Kidney (tissue), 14 donors: Measurements from ENCODE around the gene SLC22A23. TPM values are rescaled to one million over a fixed set of nuclear protein-coding genes. Genes with fewer than 3 reads are reported as not detected.

Experiments
- DNase-seq, 5 donors: peaks; one replicate each; pipeline ENCODE4 v3.0.0-alpha.2; 2013 to 2020
- FAIRE-seq: peaks from 2 replicates; lab custom pipeline; 2012; peaks lifted over from hg19 to GRCh38; lab: Jason Lieb, UNC
- H3K27ac ChIP-seq, 2 donors: one replicate each; pipeline ENCODE4 v1.7.0; 2013; ENCODE audit warnings: low read depth in 2 of 2, low read length in 2 of 2, inconsistent platforms in 1 of 2
- H3K27me3 ChIP-seq: one replicate; pipeline ENCODE4 v1.7.1; 2013; ENCODE audit warnings: low read length, inconsistent platforms; ENCODE audit not compliant: control insufficient read depth, insufficient read depth
- H3K36me3 ChIP-seq, 3 donors: one replicate each; pipeline versions ENCODE4 v1.7.0 to v1.7.1; 2013; ENCODE audit warnings: low read length in 3 of 3, control low read depth in 1 of 3, inconsistent platforms in 1 of 3; ENCODE audit not compliant: insufficient read depth in 3 of 3, control insufficient read depth in 2 of 3
- H3K4me1 ChIP-seq, 3 donors: one replicate each; pipeline versions ENCODE4 v1.7.0 to v1.7.1; 2013; ENCODE audit warnings: low read length in 3 of 3, inconsistent platforms in 1 of 3, low read depth in 1 of 3; ENCODE audit not compliant: control insufficient read depth in 2 of 3, insufficient read depth in 2 of 3
- H3K4me3 ChIP-seq, 3 donors: one replicate each; pipeline versions ENCODE4 v1.7.0 to v1.8.1; 2013; ENCODE audit warnings: low read length in 3 of 3, control low read depth in 1 of 3, inconsistent platforms in 1 of 3
- H3K9ac ChIP-seq, 3 donors: one replicate each; pipeline versions ENCODE4 v1.7.0 to v1.7.1; 2013; ENCODE audit warnings: low read length in 3 of 3, control low read depth in 1 of 3, inconsistent platforms in 1 of 3
- H3K9me3 ChIP-seq, 3 donors: one replicate each; pipeline versions ENCODE4 v1.7.0 to v1.7.1; 2013; ENCODE audit warnings: low read length in 3 of 3, control low read depth in 1 of 3, inconsistent platforms in 1 of 3; ENCODE audit not compliant: control insufficient read depth in 2 of 3, insufficient read depth in 1 of 3
- CTCF ChIP-seq: IDR thresholded peaks from 3 replicates; pipeline ENCODE4 v1.5.1; 2012; ENCODE audit warnings: mild to moderate bottlenecking, moderate library complexity, borderline replicate concordance; ENCODE audit not compliant: insufficient read depth; ENCODE audit errors: extremely low read depth
- intact Hi-C: fragments of 100-400 bp; cut with DNase I; formaldehyde crosslinking; loops from one replicate; pipeline ENCODE4 v1.11.1; 2022
- polyA plus RNA-seq: library from polyadenylated mRNA; stranded (reverse); fragments of 350-450 nt; fragmentation: Illumina TruSeq; extraction: RNeasy Lipid Tissue Mini Kit (QIAGEN cat#74804); gene quantifications from one replicate; pipeline ENCODE4 v1.2.3, GENCODE V29; 2014; ENCODE audit warnings: low read depth, low replicate concordance; ENCODE audit not compliant: insufficient read depth
- total RNA-seq: library from RNA; stranded (reverse); fragmentation: NEBNext Ultra II Directional; extraction: Animal tissue kit (Norgen Biotek cat#: 25700); gene quantifications from one replicate; pipeline ENCODE4 v1.2.1, GENCODE V29; 2021
- donor health status: control.
- donor health status: control.
- donor health status: control.
- donor health status: control.
- donor health status: control.
- donor health status: DM: yes; HTN: yes; CAD: no.
- donor health status: Normal renal cell carcinoma (clear cell type).

The SLC22A23 gene
- total and polyA plus RNA-seq, 2 donors from 2014 or later: 5.3 to 5.7 TPM

- intact Hi-C loops: no loop called here
Measured at GRCh38 chr6:3397229-3398164, 59.4 kb downstream of the SLC22A23 start.

GRCh38 chr6:3396503-3397180, 60.2 kb downstream of the SLC22A23 start:
- no peak for FAIRE-seq
- H3K27me3 ChIP-seq: no peaks in the 10 kb centered on the region
- no peak for TF ChIP-seq CTCF
- intact Hi-C loops: no loop called here
- DNase-seq: no peak
- no peak overlapping the region for H3K27ac ChIP-seq
- no peak overlapping the region for H3K9ac ChIP-seq
- no peaks in the 10 kb centered on the region for H3K9me3 ChIP-seq
- H3K4me1 ChIP-seq: peaks cover 0 to 12% (median 1%) of the 10 kb centered on the region in 3 donors
- no peaks in the 10 kb centered on the region for H3K36me3 ChIP-seq
- H3K4me3 ChIP-seq: no peak overlapping the region

More at GRCh38 chr6:3397229-3398164, 59.4 kb downstream of the SLC22A23 start:
- Histone ChIP-seq H3K9me3 (no peaks in the 10 kb centered on the region), H3K4me1 (peaks cover 0 to 20% (median 8%) of the 10 kb centered on the region in 3 donors), H3K27me3 (no peaks in the 10 kb centered on the region), H3K9ac (no peak overlapping the region), H3K4me3 (no peak overlapping the region), H3K36me3 (no peaks in the 10 kb centered on the region), H3K27ac (no peak overlapping the region)
- DNase-seq (no peak), FAIRE-seq (no peak)
- TF ChIP-seq CTCF: no peak

DNA sequence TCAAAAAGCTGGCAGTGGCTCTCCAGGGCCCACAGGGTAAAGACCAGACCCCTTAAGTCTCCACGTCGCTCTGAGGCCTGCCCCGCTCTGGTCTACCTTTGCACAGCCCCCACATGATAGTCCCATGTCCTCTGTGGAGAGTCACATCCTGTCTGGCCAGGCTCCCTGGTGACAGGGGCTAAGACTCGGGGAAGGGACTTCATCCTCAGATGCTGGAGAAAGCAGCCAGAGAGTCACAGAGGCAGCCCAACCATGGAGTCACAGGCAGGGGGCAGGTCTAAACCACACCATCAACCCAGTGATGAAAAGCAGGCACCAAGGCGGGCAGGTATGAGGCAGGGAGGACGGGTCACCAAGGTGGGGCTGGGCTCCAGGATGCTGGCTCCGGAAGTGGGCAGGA, 62.2 kb downstream of the SLC22A23 start:
- no peak for DNase-seq
- no peak for TF ChIP-seq CTCF

More for the DNA sequence above, 62.2 kb downstream of the SLC22A23 start:
- H3K9me3 ChIP-seq: no peaks in the 10 kb centered on the region
- FAIRE-seq: no peak
- H3K9ac ChIP-seq: no peak overlapping the region
- no peaks in the 10 kb centered on the region for H3K36me3 ChIP-seq
- H3K27me3 ChIP-seq: no peaks in the 10 kb centered on the region
- intact Hi-C loops: no loop called here
- H3K4me1 ChIP-seq: peaks cover 0 to 6% (median 0%) of the 10 kb centered on the region in 3 donors
- no peak overlapping the region for H3K4me3 ChIP-seq
- no peak overlapping the region for H3K27ac ChIP-seq
